Mesodermal cell (in vitro differentiated cells): ENCODE data around the gene DGCR6.
"Not testable (repeated sequence)": the region's sequence is repeated elsewhere in the genome, so short reads cannot be mapped to it uniquely, and the experiment has no call there.

Experiments
- H3K27ac ChIP-seq: 2 replicates; pipeline ENCODE4 v1.7.0; 2013; ENCODE audit warnings: mild to moderate bottlenecking, low read depth, low read length, moderate library complexity; ENCODE audit not compliant: severe bottlenecking
- H3K36me3 ChIP-seq: 2 replicates; pipeline ENCODE4 v1.7.1; 2013; ENCODE audit warnings: mild to moderate bottlenecking, low read length, moderate library complexity; ENCODE audit not compliant: control insufficient read depth, insufficient read depth
- H3K4me1 ChIP-seq: one replicate; pipeline ENCODE4 v1.7.1; 2013; ENCODE audit warnings: mild to moderate bottlenecking, low read length; ENCODE audit not compliant: insufficient read depth, control insufficient read depth, poor library complexity, severe bottlenecking
- H3K4me3 ChIP-seq: 2 replicates; pipeline ENCODE4 v1.7.0; 2013; ENCODE audit warnings: low read length, control low read depth, mild to moderate bottlenecking; ENCODE audit not compliant: insufficient read depth, poor library complexity, severe bottlenecking; ENCODE audit errors: extremely low read depth
- H3K9me3 ChIP-seq: 2 replicates; pipeline ENCODE4 v1.7.1; 2013; ENCODE audit warnings: mild to moderate bottlenecking, low read length, moderate library complexity; ENCODE audit not compliant: control insufficient read depth
- WGBS, 2 experiments: methylation state at CpG; one replicate each; pipeline ENCODE4 v1.1.5; 2013; ENCODE audit warnings: missing lambda C conversion rate in 2 of 2; ENCODE audit not compliant: insufficient coverage in 2 of 2; 5-methylcytosine and 5-hydroxymethylcytosine counted together

DGCR6 gene

DNA sequence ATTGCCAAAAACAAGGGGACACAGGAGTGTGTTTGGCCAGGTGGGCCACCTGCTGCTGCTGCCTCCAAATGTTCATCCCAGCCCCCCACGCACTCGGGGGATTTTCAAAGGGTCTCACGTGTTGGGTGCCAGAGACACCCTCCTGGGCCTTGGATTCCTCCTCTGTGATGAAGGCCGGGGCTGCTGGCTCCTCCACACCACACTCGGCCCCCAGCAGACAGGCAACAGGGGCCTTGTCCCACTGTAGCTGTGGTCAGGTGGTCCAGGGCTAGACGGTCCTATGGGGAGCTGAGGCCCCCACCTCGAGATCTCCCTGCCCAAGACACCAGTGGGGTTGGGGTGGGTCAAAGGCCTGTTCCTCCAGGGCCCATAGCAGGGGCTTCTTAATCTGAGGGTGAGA, 55.1 kb downstream of the DGCR6 start:
- H3K27ac ChIP-seq, H3K9me3 ChIP-seq, H3K36me3 ChIP-seq, H3K4me1 ChIP-seq, H3K4me3 ChIP-seq: not testable (repeated sequence)
- WGBS, 2 experiments, result 77 to 89% methylated on average over 3 to 4 of the region's 7 CpGs
